ENCODE measurements around the gene CMTM1. TPM values are rescaled to one million over a fixed set of nuclear protein-coding genes. Genes with fewer than 3 reads are reported as not detected.
"Not testable (repeated sequence)": the region's sequence is repeated elsewhere in the genome, so short reads cannot be mapped to it uniquely, and the experiment has no call there.

CMTM1 gene
- total RNA-seq, 3 donors from 2014 or later = 3.1 to 6.1 (median 4.8) TPM

GRCh38 chr16:66610111-66610820, 44.0 kb downstream of the CMTM1 start:
- DNase-seq (no peak), ATAC-seq (no peak)
- TF ChIP-seq CTCF (IDR thresholded peaks at IDR 0.05) = no peak
- Histone ChIP-seq H3K4me1 (ENCODE audit: low read depth) (peaks cover 13% of the 10 kb centered on the region), H3K4me3 (no peak overlapping the region), H3K36me3 (ENCODE audit: low read depth) (no peaks in the 10 kb centered on the region), H3K9me3 (no peaks in the 10 kb centered on the region)
- intact Hi-C loops (cut with DNase I, micrococcal nuclease) = no loop called here

DNA sequence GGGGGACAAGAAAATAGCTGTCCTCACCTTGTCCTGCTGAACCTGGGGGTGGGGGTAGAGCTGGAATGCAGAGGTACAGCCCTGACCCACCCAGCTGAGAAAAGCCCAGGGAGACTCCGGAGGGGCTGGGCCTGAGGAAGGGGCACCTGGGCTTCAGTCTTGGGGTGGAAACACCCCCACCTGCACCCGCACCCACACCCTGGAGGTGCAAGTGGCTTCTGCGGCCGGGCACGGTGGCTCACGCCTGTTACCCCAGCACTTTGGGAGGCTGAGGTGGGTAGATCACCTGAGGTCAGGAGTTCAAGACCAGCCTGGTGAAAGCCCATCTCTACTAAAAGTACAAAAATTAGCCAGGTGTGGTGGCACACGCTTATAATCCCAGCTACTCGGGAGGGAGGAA, 45.7 kb downstream of the CMTM1 start:
- H3K9me3 ChIP-seq; H3K36me3 ChIP-seq (ENCODE audit: low read depth); H3K4me3 ChIP-seq; intact Hi-C loops (cut with DNase I, micrococcal nuclease); DNase-seq; ATAC-seq; H3K4me1 ChIP-seq (ENCODE audit: low read depth): not testable (repeated sequence)

DNA sequence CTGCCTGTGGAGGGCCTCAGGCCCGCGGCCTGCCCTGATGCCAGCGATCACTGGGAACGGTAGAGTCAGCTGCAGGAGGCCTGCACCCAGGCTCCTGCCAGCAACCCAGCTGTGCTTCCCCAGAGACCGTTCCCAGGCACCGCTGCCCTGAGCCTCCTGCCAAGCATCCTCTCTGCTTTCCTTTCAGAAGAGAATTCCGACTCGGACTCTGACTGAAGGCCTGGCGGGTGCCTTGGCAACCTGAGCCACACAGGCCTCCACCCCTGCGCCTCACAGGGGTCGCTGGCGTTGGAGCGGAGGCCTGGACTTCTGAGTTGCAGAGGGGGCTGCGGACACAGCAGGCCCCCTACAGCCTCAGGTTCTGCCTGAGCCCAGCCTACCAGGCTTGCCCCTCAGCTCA, 46.2 kb downstream of the CMTM1 start:
- DNase-seq (no peak), ATAC-seq (no peak)
- intact Hi-C loops (cut with DNase I, micrococcal nuclease) = no loop called here
- Histone ChIP-seq H3K4me1 (ENCODE audit: low read depth) (peaks cover 4% of the 10 kb centered on the region), H3K36me3 (ENCODE audit: low read depth) (no peaks in the 10 kb centered on the region), H3K9me3 (no peaks in the 10 kb centered on the region), H3K4me3 (no peak overlapping the region)
- TF ChIP-seq CTCF (IDR thresholded peaks at IDR 0.05) = no peak

DNA sequence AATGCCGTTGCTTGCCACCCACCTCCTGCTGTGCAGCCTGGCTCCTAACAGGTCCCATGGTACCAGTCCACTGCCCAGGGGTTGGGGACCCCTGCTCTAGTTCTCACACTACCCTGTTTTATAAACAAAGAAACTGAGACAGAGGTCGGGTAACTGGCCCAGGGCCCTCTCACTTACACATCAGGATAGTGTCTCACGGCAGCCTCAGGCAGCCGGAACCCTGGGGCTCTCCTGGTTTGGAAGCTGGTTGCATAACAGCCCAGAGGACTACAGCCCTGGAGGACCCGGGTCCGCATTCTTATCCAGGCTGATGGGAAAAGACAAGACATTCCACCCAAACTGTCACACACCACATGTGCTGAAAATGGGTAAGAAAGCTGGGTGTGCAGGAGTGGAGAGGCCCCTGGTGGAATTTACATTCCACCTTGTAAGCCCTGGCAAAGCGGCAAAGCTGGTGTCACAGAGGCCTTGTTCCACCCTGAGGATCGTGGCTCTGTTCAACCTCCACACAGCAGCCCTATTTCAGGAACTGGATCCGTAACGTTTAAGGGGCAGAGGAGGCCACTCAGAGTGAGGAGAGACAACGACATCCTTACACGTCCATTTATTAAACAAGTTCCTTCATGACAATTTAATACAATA, 48.0 kb downstream of the CMTM1 start:
- H3K36me3 ChIP-seq (ENCODE audit: low read depth) = no peaks in the 10 kb centered on the region
- no peak for ATAC-seq

GRCh38 chr16:66616169-66616568, 49.9 kb downstream of the CMTM1 start:
- no peak for ATAC-seq
- no peak for TF ChIP-seq CTCF (IDR thresholded peaks at IDR 0.05)
- intact Hi-C loops (cut with DNase I, micrococcal nuclease) = no loop called here
- Histone ChIP-seq H3K9me3 (no peaks in the 10 kb centered on the region), H3K36me3 (ENCODE audit: low read depth) (no peaks in the 10 kb centered on the region), H3K4me1 (ENCODE audit: low read depth) (no peaks in the 10 kb centered on the region), H3K4me3 (no peak overlapping the region)
- DNase-seq = no peak

More for the DNA sequence above, 48.0 kb downstream of the CMTM1 start:
- Histone ChIP-seq H3K4me1 (ENCODE audit: low read depth) (no peaks in the 10 kb centered on the region), H3K4me3 (no peak overlapping the region), H3K9me3 (no peaks in the 10 kb centered on the region)
- intact Hi-C loops (cut with DNase I, micrococcal nuclease) = no loop called here
- no peak for DNase-seq
- TF ChIP-seq CTCF (IDR thresholded peaks at IDR 0.05) = no peak

GRCh38 chr16:66616592-66616991, 50.4 kb downstream of the CMTM1 start:
- Histone ChIP-seq H3K9me3 (no peaks in the 10 kb centered on the region), H3K36me3 (ENCODE audit: low read depth) (no peaks in the 10 kb centered on the region), H3K4me1 (ENCODE audit: low read depth) (no peaks in the 10 kb centered on the region), H3K4me3 (no peak overlapping the region)
- no peak for TF ChIP-seq CTCF (IDR thresholded peaks at IDR 0.05)
- ATAC-seq (no peak), DNase-seq (no peak)
- intact Hi-C loops (cut with DNase I, micrococcal nuclease) = no loop called here
